ENCODE measurements around the gene CDH23. TPM values are rescaled to one million over a fixed set of nuclear protein-coding genes. Genes with fewer than 3 reads are reported as not detected.

The CDH23 gene
- total RNA-seq, 1 donor from 2014 or later: 10.3 TPM

- intact Hi-C loops (cut with DNase I): no loop called here
- H3K4me1 ChIP-seq: peaks cover 99% of the 10 kb centered on the region
- TF ChIP-seq POLR2AphosphoS5 (IDR thresholded peaks at IDR 0.05; ENCODE audit: insufficient read depth in 1 of 2, low read depth in 1 of 2) (peak in 1 of 2 donors; percentile 35), CTCF (IDR thresholded peaks at IDR 0.05) (no peak)
- peak overlapping the region; percentile 99 for H3K27ac ChIP-seq
- peak overlapping the region in 1 of 2 donors; percentile 9 for H3K4me3 ChIP-seq
- H3K27me3 ChIP-seq: no peaks in the 10 kb centered on the region
- DNase-seq (ENCODE audit: extremely low spot score in 2 of 2): no peak
- no peaks in the 10 kb centered on the region for H3K36me3 ChIP-seq
- H3K9me3 ChIP-seq: no peaks in the 10 kb centered on the region
Measured at GRCh38 chr10:71767420-71768035, 370.8 kb downstream of the CDH23 start.

- Histone ChIP-seq H3K4me3 (peak overlapping the region; percentile 21 to 22), H3K4me1 (peaks cover 95% of the 10 kb centered on the region)
Measured at GRCh38 chr10:71769279-71769823, 372.6 kb downstream of the CDH23 start.

DNA sequence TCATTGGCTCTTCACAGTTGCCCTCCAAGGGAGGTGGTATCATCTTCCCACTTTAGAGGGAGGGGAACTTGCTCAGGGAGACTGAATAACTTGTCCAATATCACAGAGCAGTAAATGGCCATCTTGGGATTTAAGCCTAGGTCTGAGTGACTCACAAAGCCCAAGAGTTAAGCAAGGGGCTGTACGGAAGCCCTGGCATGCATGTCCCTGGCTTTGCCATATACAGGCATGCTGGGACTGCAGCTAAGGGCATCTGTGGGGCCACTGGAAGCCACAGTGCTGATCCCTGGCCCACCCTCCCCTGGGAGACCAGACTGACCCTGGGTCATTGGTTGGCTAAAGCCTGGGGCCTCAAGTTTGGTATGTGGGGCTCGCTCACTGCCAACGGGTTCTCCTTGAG, 373.5 kb downstream of the CDH23 start:
- peak overlapping the region; percentile 99 for H3K27ac ChIP-seq
- TF ChIP-seq POLR2A (IDR thresholded peaks at IDR 0.05) (no peak), CTCF (IDR thresholded peaks at IDR 0.05) (no peak), POLR2AphosphoS5 (IDR thresholded peaks at IDR 0.05; ENCODE audit: insufficient read depth in 1 of 2, low read depth in 1 of 2) (no peak)
- no peaks in the 10 kb centered on the region for H3K9me3 ChIP-seq
- DNase-seq (ENCODE audit: extremely low spot score in 2 of 2): no peak
- no peaks in the 10 kb centered on the region for H3K27me3 ChIP-seq
- H3K36me3 ChIP-seq: no peaks in the 10 kb centered on the region
- peak overlapping the region; percentile 83 to 90 for H3K4me3 ChIP-seq
- intact Hi-C loops (cut with DNase I): loop anchor here (5.0 kb wide), 1 partner anchor 58 kb away; no protein-coding TSS in a partner anchor
- H3K4me1 ChIP-seq: peaks cover 91% of the 10 kb centered on the region

More at GRCh38 chr10:71769279-71769823, 372.6 kb downstream of the CDH23 start:
- DNase-seq (ENCODE audit: extremely low spot score in 2 of 2): no peak
- H3K27me3 ChIP-seq: no peaks in the 10 kb centered on the region
- H3K27ac ChIP-seq: peak overlapping the region; percentile 99
- intact Hi-C loops (cut with DNase I): no loop called here
- no peaks in the 10 kb centered on the region for H3K9me3 ChIP-seq
- no peaks in the 10 kb centered on the region for H3K36me3 ChIP-seq
- TF ChIP-seq POLR2A (IDR thresholded peaks at IDR 0.05) (no peak), CTCF (IDR thresholded peaks at IDR 0.05) (no peak), POLR2AphosphoS5 (IDR thresholded peaks at IDR 0.05; ENCODE audit: insufficient read depth in 1 of 2, low read depth in 1 of 2) (no peak)

GRCh38 chr10:71770789-71771188, 374.1 kb downstream of the CDH23 start:
- Histone ChIP-seq H3K4me1 (peaks cover 86% of the 10 kb centered on the region), H3K27ac (peak overlapping the region; percentile 99), H3K4me3 (peak overlapping the region; percentile 83 to 90), H3K36me3 (no peaks in the 10 kb centered on the region), H3K9me3 (no peaks in the 10 kb centered on the region), H3K27me3 (no peaks in the 10 kb centered on the region)
- TF ChIP-seq CTCF (IDR thresholded peaks at IDR 0.05) (no peak), POLR2AphosphoS5 (IDR thresholded peaks at IDR 0.05; ENCODE audit: insufficient read depth in 1 of 2, low read depth in 1 of 2) (no peak)
- intact Hi-C loops (cut with DNase I): loop anchor here (5.0 kb wide), 1 partner anchor 58 kb away; no protein-coding TSS in a partner anchor
- DNase-seq (ENCODE audit: extremely low spot score in 2 of 2): no peak

DNA sequence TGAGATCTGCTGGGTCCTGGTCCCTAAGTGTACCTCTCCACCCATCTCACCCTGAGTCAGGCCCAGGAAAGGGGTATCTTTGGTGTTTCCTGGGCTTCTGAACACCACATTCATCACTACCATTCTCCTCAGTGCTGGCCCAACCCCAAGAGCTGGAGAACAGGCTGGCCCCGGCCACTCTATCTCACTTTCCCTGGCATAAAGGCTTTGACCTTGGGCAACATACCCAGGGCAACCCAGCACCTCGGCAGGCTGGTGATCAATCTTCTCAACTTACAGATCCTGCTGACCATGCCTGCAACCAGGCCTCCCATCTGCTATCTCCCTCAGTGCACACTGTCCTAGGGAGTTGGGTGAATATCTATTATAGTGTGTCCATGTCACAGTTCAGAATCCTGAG, 374.5 kb downstream of the CDH23 start:
- no peak for TF ChIP-seq CTCF (IDR thresholded peaks at IDR 0.05)
- TF ChIP-seq POLR2A (IDR thresholded peaks at IDR 0.05): no peak
- TF ChIP-seq POLR2AphosphoS5 (IDR thresholded peaks at IDR 0.05; ENCODE audit: insufficient read depth in 1 of 2, low read depth in 1 of 2): no peak
- Histone ChIP-seq H3K36me3 (no peaks in the 10 kb centered on the region), H3K4me3 (peak overlapping the region; percentile 83 to 90), H3K4me1 (peaks cover 82% of the 10 kb centered on the region), H3K9me3 (no peaks in the 10 kb centered on the region), H3K27me3 (no peaks in the 10 kb centered on the region), H3K27ac (peak overlapping the region; percentile 99)
- no peak for DNase-seq (ENCODE audit: extremely low spot score in 2 of 2)
- intact Hi-C loops (cut with DNase I): loop anchor here (5.0 kb wide), 1 partner anchor 59 kb away; no protein-coding TSS in a partner anchor

All from vagina (tissue), 2 donors.